UCSD-AML1 (cell line): ENCODE results near the gene ABHD14A.
A peak's percentile ranks its signal among the peaks of the same experiment; 100 is the strongest.
"Not testable (repeated sequence)": the region's sequence is repeated elsewhere in the genome, so short reads cannot be mapped to it uniquely, and the experiment has no call there.

ENCODE experiments used
- DNase-seq: peaks from one replicate; lab custom pipeline; 2025; ENCODE audit not compliant: unreplicated experiment; lab: John Stamatoyannopoulos, UW

Gene ABHD14A

GRCh38 chr3:51974963-51975851 lies at the start of gene ABHD14A:
TSS of gene ABHD14A (plus strand) at chr3:51975064. CDS start at chr3:51975136, 72 bp downstream.
- DNase-seq: peak; percentile 74

GRCh38 chr3:51927061-51927977 lies 47.5 kb upstream of the ABHD14A start:
- no peak for DNase-seq

- DNase-seq: no peak
Measured at GRCh38 chr3:51928438-51928837, 46.4 kb upstream of the ABHD14A start.

- not testable (repeated sequence) for DNase-seq
Measured at GRCh38 chr3:51928981-51929380, 45.9 kb upstream of the ABHD14A start.

- peak; percentile 18 for DNase-seq
Measured at GRCh38 chr3:51929420-51930003, 45.4 kb upstream of the ABHD14A start.

- no peak for DNase-seq
Measured at GRCh38 chr3:51930439-51930838, 44.4 kb upstream of the ABHD14A start.

GRCh38 chr3:51931756-51932155 lies 43.1 kb upstream of the ABHD14A start:
- DNase-seq: no peak

- DNase-seq: no peak
Measured at GRCh38 chr3:51932471-51933370, 42.1 kb upstream of the ABHD14A start.

GRCh38 chr3:51933471-51934138 lies 41.3 kb upstream of the ABHD14A start:
- DNase-seq: no peak

GRCh38 chr3:51934139-51934850 lies 40.6 kb upstream of the ABHD14A start:
- no peak for DNase-seq

- no peak for DNase-seq
Measured at GRCh38 chr3:51934991-51935885, 39.6 kb upstream of the ABHD14A start.

- DNase-seq: no peak
Measured at GRCh38 chr3:51935886-51936755, 38.7 kb upstream of the ABHD14A start.

GRCh38 chr3:51937014-51937413 lies 37.9 kb upstream of the ABHD14A start:
- no peak for DNase-seq

GRCh38 chr3:51937611-51938450 lies 37.0 kb upstream of the ABHD14A start:
- DNase-seq: no peak

- no peak for DNase-seq
Measured at GRCh38 chr3:51938780-51939425, 36.0 kb upstream of the ABHD14A start.
